K562 (cell line): Measurements from ENCODE around the gene ROPN1. TPM values are rescaled to one million over a fixed set of nuclear protein-coding genes. Genes with fewer than 3 reads are reported as not detected.

Source experiments
- CBX2 ChIP-seq: fragments of 200-600 bp; sonication (generic); IDR thresholded peaks from one replicate; pipeline ENCODE4 v1.6.1; 2012; ENCODE audit warnings: mild to moderate bottlenecking, low read length, inconsistent platforms; ENCODE audit not compliant: insufficient read depth, poor library complexity, severe bottlenecking
- E2F3 ChIP-seq: fragments of 250-450 bp; sonication (Bioruptor Pico); IDR thresholded peaks from 2 replicates; pipeline ENCODE4 v1.4.0; 2020; ENCODE audit warnings: mild to moderate bottlenecking
- ELF2 ChIP-seq: fragments of 250-450 bp; sonication (Bioruptor Pico); IDR thresholded peaks from 2 replicates; pipeline ENCODE4 v1.5.0; 2021; ENCODE audit warnings: mild to moderate bottlenecking
- ETV1 ChIP-seq: fragments of 450-650 bp; conservative IDR thresholded peaks from 2 replicates; pipeline ENCODE4 v1.6.1; 2016; ENCODE audit warnings: missing genetic modification characterization, control low read depth, low read depth, missing compliant biosample characterization
- FOSL1 ChIP-seq: fragments of 200-800 bp; sonication (Bioruptor generic); conservative IDR thresholded peaks from 2 replicates; pipeline ENCODE4 v1.6.1; 2016; ENCODE audit warnings: missing genetic modification characterization, missing compliant biosample characterization
- FOXA3 ChIP-seq, 2 experiments: fragments of 450-650 bp in 1 of 2; sonication (generic) in 1 of 2; formaldehyde crosslinking; IDR thresholded peaks in 1 of 2; conservative IDR thresholded peaks in 1 of 2; 2 replicates each; pipeline versions ENCODE4 v1.4.0 to v1.8.0; 2020 to 2022; ENCODE audit warnings: mild to moderate bottlenecking in 2 of 2, missing genetic modification reagents in 1 of 2
- GABPB1 ChIP-seq: sonication (generic); formaldehyde crosslinking; IDR thresholded peaks from 2 replicates; pipeline ENCODE4 v1.8.0; 2022; ENCODE audit warnings: mild to moderate bottlenecking, missing genetic modification reagents
- KAT7 ChIP-seq: sonication (generic); formaldehyde crosslinking; IDR thresholded peaks from 2 replicates; pipeline ENCODE4 v1.8.0; 2022; ENCODE audit warnings: missing genetic modification reagents, mild to moderate bottlenecking, borderline replicate concordance
- MBD2 ChIP-seq: sonication (generic); IDR thresholded peaks from 2 replicates; pipeline ENCODE4 v1.6.1; 2016; ENCODE audit warnings: low read depth, borderline replicate concordance
- MYC ChIP-seq, 2 experiments: fragments of 250-450 bp in 1 of 2; sonication (Bioruptor Pico) in 1 of 2; IDR thresholded peaks; 2 replicates each; pipeline versions ENCODE4 v1.5.1 to v1.6.1; 2012 to 2021; ENCODE audit warnings: low read depth in 2 of 2, borderline replicate concordance in 1 of 2, improper control_type of control experiment in 1 of 2, low read length in 1 of 2, mild to moderate bottlenecking in 1 of 2, moderate library complexity in 1 of 2
- NCOA6 ChIP-seq: fragments of 450-650 bp; IDR thresholded peaks from 2 replicates; pipeline ENCODE4 v1.6.1; 2017; ENCODE audit warnings: mild to moderate bottlenecking
- PHB ChIP-seq: fragments of 250-450 bp; sonication (Bioruptor Pico); IDR thresholded peaks from 2 replicates; pipeline ENCODE4 v1.5.0; 2021
- PHF8 ChIP-seq: fragments of 200-600 bp; sonication (generic); IDR thresholded peaks from 2 replicates; pipeline ENCODE4 v1.6.1; 2012; ENCODE audit warnings: mixed run types, mild to moderate bottlenecking, inconsistent platforms, low read length, moderate library complexity, borderline replicate concordance
- POLR2G ChIP-seq: fragments of 200-400 bp; formaldehyde crosslinking; IDR thresholded peaks from 2 replicates; pipeline ENCODE4 v1.6.1; 2017; ENCODE audit warnings: low read depth, mild to moderate bottlenecking, antibody characterized with exemption, low read length, moderate library complexity
- RUNX1 ChIP-seq: sonication (generic); IDR thresholded peaks from 2 replicates; pipeline ENCODE4 v1.6.1; 2016; ENCODE audit warnings: antibody characterized with exemption, low read depth
- SMARCE1 ChIP-seq: fragments of 450-650 bp; IDR thresholded peaks from 2 replicates; pipeline ENCODE4 v1.7.1; 2016; ENCODE audit warnings: mild to moderate bottlenecking
- SP2 ChIP-seq: IDR thresholded peaks from 2 replicates; pipeline ENCODE4 v1.6.1; 2011; ENCODE audit warnings: mild to moderate bottlenecking, low read depth, low read length, moderate library complexity; ENCODE audit not compliant: poor library complexity, severe bottlenecking; ENCODE audit errors: extremely low read depth
- SRSF3 ChIP-seq: fragments of 200-400 bp; formaldehyde crosslinking; IDR thresholded peaks from 2 replicates; pipeline ENCODE4 v1.6.1; 2016; ENCODE audit warnings: mild to moderate bottlenecking, low read length, moderate library complexity; ENCODE audit not compliant: insufficient read depth
- SRSF9 ChIP-seq: fragments of 200-400 bp; formaldehyde crosslinking; IDR thresholded peaks from 2 replicates; pipeline ENCODE4 v1.6.1; 2017; ENCODE audit warnings: low read depth, low read length, borderline replicate concordance
- TAF7 ChIP-seq: fragments of 450-650 bp; IDR thresholded peaks from 2 replicates; pipeline ENCODE4 v1.6.1; 2016; ENCODE audit warnings: missing genetic modification characterization, missing compliant biosample characterization
- TAL1 ChIP-seq: fragments of 450-650 bp; IDR thresholded peaks from 2 replicates; pipeline ENCODE4 v1.6.1; 2016; ENCODE audit warnings: mild to moderate bottlenecking
- TCFL5 ChIP-seq: fragments of 250-450 bp; sonication (Bioruptor Pico); conservative IDR thresholded peaks from 2 replicates; pipeline ENCODE4 v1.6.1; 2021; ENCODE audit warnings: mild to moderate bottlenecking, moderate library complexity, matching md5 sums
- YY1 ChIP-seq, 3 experiments: IDR thresholded peaks; 2 replicates each; pipeline ENCODE4 v1.6.1; 2011; ENCODE audit warnings: low read length in 2 of 3, mild to moderate bottlenecking in 2 of 3, moderate library complexity in 2 of 3, borderline replicate concordance in 1 of 3, control low read depth in 1 of 3, low read depth in 1 of 3; ENCODE audit not compliant: insufficient read depth in 3 of 3, insufficient replicate concordance in 2 of 3, control insufficient read depth in 1 of 3, insufficient read length in 1 of 3; ENCODE audit errors: extremely low read depth in 1 of 3
- ZBTB1 ChIP-seq: sonication (generic); formaldehyde crosslinking; IDR thresholded peaks from 2 replicates; pipeline ENCODE4 v1.8.1; 2023; ENCODE audit warnings: missing genetic modification reagents, low read depth, mild to moderate bottlenecking, borderline replicate concordance
- ZNF12 ChIP-seq: sonication (generic); formaldehyde crosslinking; IDR thresholded peaks from 2 replicates; pipeline ENCODE4 v1.4.0; 2020; ENCODE audit warnings: mild to moderate bottlenecking, missing genetic modification reagents
- ZNF143 ChIP-seq: sonication (generic); formaldehyde crosslinking; IDR thresholded peaks from 2 replicates; pipeline ENCODE4 v1.9.0; 2022; ENCODE audit warnings: mild to moderate bottlenecking, missing genetic modification reagents
- ZNF354B ChIP-seq: fragments of 250-450 bp; sonication (Bioruptor Pico); IDR thresholded peaks from 2 replicates; pipeline ENCODE4 v1.4.0; 2020
- ZNF707 ChIP-seq: fragments of 250-450 bp; sonication (Bioruptor Pico); conservative IDR thresholded peaks from 2 replicates; pipeline ENCODE4 v1.8.0; 2022; ENCODE audit warnings: inconsistent platforms, mild to moderate bottlenecking, moderate library complexity
- ZNF79 ChIP-seq: fragments of 250-450 bp; sonication (Bioruptor Pico); IDR thresholded peaks from 2 replicates; pipeline ENCODE4 v1.4.0; 2020; ENCODE audit warnings: low read depth, mild to moderate bottlenecking, moderate library complexity
- polyA plus RNA-seq, 8 experiments: library from polyadenylated mRNA; depleted of rRNA in 4 of 8; stranded (reverse) in 5 of 8; unstranded in 3 of 8; fragments of >200 nt; fragmentation: Nextera tagmentation in 2 of 8; fragmentation: Illumina TruSeq in 1 of 8; extraction: Ambion mirVana in 2 of 8; extraction: Trizol in 1 of 8; gene quantifications; 2 replicates each; pipeline versions ENCODE4 v1.2.1 to v1.2.3, GENCODE V29; 2011 to 2014; ENCODE audit warnings: inconsistent platforms in 1 of 8, missing spikeins in 1 of 8
- total RNA-seq, 7 experiments: library from RNA; depleted of rRNA in 6 of 7; stranded (reverse); fragments of >200 nt in 6 of 7; fragmentation: Illumina TruSeq in 2 of 7; extraction: Trizol in 2 of 7; gene quantifications; 2 replicates each; pipeline versions ENCODE4 v1.2.1 to v1.2.3, GENCODE V29; 2011 to 2021; ENCODE audit warnings: low replicate concordance in 1 of 7
- TF ChIP-seq, protein P1 (sequence below): fragments of 250-450 bp; sonication (Bioruptor Pico); IDR thresholded peaks from 2 replicates; pipeline ENCODE4 v1.8.0; 2021; ENCODE audit warnings: borderline replicate concordance, mild to moderate bottlenecking, moderate library complexity; ENCODE audit not compliant: poor library complexity, severe bottlenecking

Gene ROPN1
- total and polyA plus RNA-seq, 9 of the 15 experiments (the other 6 are each of a cell fraction or from before 2014, with no cell fraction given) = not detected

DNA sequence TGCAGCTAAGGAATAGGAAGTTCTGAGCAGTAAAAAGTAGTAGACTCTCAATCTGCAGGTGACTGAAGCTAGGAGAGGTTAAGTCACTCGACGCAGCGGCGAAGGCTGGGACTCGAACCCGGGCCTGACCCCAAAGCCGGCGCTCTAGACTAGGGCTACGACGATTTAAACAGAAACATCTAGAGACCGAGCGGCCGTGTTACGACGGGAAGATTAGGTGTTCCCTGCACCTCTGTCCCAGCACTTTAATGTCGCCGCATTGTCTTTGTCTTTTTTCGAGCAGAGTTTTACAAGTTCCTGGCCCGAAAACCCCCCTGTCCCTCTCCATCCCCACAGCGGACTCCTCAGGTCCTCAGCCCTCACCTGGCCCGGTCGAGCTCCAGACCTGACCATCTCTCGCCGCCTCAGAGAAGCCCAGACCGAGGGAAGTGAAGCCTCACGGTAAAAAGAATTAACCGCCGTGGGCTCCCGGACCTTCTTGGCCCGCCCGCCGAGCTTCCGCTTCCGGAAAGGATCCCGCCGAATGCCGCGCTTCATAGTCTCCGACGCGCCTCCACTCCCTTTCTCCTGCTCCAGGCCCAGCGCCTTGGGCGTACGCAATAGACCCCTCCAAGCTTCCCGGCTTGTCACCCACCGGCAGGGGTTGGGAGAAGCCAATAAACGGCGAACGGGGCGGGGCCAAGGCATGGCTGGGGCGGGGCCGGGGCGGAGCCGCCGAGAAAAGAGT is 31.0 kb downstream of the ROPN1 start, which contains the start of gene CCDC14 (continued):
- TF ChIP-seq YY1 (IDR thresholded peaks at IDR 0.05; ENCODE audit: borderline replicate concordance in 1 of 3, control insufficient read depth in 1 of 3, extremely low read depth in 1 of 3, insufficient read depth in 3 of 3, insufficient read length in 1 of 3, insufficient replicate concordance in 2 of 3, low read depth in 1 of 3, low read length in 2 of 3) (peak in 1 of 3 experiments; percentile 47), ZNF79 (CRISPR knock-in tag) (no peak), ZNF354B (CRISPR knock-in tag) (no peak), E2F3 (CRISPR knock-in tag) (no peak), TAF7 (tag) (peak; percentile 43; the same call in 1 of the 2 replicates), ZNF707 (no peak), FOSL1 (no peak), MYC (IDR thresholded peaks at IDR 0.05; ENCODE audit: low read depth, low read length) (no peak), MYC (CRISPR knock-in tag; IDR thresholded peaks at IDR 0.05; ENCODE audit: borderline replicate concordance, low read depth) (no peak), KAT7 (CRISPR knock-in tag) (no peak), SP2 (no peak), ZBTB1 (no peak), PHB (no peak), ZNF143 (CRISPR knock-in tag) (no peak), SRSF9 (no peak), TCFL5 (CRISPR knock-in tag) (no peak), SMARCE1 (no peak), SRSF3 (no peak), PHF8 (peak; percentile 89), ZNF12 (no peak), GABPB1 (CRISPR knock-in tag) (peak; percentile 89), TAL1 (no peak), MBD2 (no peak), POLR2G (peak; percentile 92), ETV1 (tag) (peak; percentile 54; the same call in 1 of the 2 replicates), FOXA3 (CRISPR knock-in tag; conservative IDR thresholded peaks at IDR 0.05 in 1 of 2, IDR thresholded peaks at IDR 0.05 in 1 of 2) (no peak), NCOA6 (no peak), CBX2 (no peak), ELF2 (no peak), RUNX1 (no peak)
- TF ChIP-seq, protein P1, sequence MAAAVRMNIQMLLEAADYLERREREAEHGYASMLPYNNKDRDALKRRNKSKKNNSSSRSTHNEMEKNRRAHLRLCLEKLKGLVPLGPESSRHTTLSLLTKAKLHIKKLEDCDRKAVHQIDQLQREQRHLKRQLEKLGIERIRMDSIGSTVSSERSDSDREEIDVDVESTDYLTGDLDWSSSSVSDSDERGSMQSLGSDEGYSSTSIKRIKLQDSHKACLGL = no peak
